HG03095 (cell line): ENCODE results near the gene BLCAP.

Source experiments
- ATAC-seq: cut with Tn5 transposase; IDR thresholded peaks from one replicate; pipeline ENCODE4 v1.9.1; 2021; ENCODE audit warnings: moderate library complexity; ENCODE audit not compliant: unreplicated experiment

Gene BLCAP

DNA sequence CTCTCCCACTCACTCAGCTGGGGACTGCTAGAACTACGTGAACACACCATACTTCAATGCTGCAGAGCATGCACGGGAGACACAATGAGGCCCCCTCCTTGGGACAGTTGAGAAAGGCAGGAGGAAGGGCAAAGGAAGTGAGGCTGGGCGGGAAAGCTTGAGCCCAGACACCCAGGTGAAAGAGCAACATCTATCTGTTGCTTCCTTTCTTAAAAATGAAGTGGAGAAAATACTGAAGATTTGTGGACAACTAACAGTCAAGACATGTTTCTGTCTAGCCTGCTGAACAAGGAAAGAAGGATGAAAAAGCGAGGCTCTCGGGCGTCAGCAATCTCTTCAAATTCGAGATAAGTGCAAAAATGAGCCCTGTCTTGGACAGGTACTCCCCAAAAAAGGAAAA is 9.6 kb downstream of the BLCAP start:
- no peak for ATAC-seq

DNA sequence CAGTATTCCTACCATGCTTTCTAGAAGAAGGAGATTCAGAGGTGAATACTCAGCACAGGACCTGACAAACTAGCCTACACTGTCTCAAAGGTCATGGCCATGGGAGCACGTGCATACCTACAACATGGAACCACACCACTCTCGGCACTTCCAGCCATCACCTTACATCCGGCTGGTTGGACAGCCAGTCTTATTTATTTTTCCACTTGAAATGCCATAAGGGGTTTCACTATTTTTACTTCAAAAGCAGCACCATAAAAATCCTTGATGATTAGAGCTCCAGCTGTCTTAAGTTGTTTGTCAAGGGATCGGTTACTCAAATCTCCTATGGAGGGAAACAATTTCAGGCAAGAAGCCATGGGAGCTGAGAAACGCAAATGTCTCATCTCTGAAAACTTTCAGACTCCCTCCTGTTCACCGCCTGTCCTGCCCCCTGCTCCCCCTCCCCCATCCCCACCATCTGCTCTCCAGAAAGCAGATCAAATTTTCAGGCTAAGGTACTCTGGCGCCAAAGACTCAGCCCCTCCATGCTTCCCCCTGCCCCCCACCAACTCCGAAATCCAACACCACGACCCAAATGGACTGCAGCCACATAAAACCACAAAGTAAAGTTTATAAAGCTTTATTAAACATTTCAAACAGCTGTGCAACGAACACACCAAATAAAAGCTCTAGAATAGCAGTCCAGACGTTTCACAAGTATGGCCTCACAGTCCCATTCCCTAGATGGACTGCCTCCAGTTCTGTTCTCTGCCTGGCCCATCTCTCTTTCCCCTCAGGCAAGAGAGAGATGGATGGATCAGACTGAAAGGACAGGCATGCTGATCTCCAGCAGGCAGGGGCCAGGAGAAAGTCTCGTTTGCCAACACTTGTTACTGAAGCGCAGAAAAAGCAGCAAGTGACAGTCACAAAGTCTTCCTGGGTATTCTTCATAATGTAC is 10.6 kb downstream of the BLCAP start:
- no peak for ATAC-seq

DNA sequence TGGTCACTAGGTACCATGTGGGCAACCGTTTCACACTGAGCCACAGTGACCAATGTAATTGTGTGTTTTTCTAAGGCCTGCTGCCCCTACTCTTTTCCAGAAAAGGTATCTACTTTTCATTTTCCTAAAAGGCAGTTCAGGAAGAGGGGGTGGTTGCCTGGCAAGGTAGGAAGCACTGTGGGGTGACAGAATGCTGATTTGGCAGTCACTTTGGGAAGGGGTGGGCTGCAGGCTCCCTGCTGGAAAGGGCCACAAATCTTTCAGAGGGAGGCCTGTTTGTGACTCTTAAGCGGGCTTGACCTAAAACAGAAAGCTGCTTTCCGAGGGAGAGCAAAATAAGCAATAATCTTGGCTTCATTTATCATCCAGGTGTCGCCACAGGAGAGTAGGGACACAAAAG is 11.8 kb downstream of the BLCAP start:
- ATAC-seq: no peak

DNA sequence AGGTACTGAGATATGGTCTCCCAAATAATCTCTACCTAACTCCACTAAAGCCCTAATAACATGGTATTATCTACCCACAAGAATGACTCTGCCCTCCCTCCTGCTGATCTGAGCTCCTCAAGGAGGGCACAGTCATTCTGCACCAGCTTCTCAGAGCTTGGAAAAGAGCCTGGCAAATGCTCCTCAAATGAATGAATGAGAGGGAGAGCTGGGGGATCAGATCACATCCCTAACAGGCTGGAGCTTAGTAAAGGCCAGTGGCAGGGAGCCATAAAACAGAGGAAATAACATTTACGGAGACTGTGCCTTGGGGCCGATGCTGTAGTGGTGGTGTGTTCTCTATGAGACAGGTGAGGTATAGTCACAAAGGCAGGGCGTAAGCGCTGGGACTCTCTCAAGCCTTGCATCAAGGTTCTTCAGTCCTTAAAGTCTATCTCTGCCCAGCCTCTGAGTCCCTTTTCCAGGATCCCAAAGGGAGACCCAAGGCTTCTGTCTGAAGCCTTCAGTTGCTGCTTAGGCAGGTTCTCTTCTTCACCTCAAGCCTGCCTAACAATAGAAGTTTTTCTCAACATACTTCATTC is 13.8 kb downstream of the BLCAP start:
- ATAC-seq: no peak

DNA sequence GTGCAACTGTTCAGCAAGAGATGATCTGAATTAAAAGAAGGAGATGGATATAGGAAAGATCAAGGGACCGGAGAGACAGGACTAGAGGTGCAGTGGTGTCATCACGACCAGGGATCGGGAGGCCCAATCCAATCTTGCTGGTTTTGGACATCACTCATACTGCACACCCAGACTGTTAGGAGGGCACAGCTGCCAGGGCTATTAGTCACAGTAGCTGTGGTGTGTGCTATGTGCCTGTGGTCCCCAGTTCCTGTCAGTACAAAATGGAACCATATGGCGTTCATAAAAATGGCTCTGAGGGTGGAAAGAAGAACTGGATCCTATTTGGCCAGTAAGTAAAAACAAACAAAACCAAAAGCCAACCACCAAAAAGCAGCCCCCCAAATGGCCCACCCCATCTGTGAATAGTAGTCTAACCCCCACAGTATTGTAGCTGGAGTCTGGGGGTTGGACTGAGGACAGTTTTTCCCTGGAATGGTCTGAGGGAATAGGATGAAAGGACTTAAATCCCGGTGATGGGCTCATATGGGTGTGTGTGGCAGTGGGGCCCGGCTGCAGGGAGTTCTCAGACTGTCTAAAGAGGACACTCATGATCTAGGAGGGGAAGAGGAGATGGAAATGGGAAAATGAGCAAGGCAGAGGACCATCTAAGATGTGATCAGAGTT is 15.9 kb downstream of the BLCAP start:
- ATAC-seq: no peak

DNA sequence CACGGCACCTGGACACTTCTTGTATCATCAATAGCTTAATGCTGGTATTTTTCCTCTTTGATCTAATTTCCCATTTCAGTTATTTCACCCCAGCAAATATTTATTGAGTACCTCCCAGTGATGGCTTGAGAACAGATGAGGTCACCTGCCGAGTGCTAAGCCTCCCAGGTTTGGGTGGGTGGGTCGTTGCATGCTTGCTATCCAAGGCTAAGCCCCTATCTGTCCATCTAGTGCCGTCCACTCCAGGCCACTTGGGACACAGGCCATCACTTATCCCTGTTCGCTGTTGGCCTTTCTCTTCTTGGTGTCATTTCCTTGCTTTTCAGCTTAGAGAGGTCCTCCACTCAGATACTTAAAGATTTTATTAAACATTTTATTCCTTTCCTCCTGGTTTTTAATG is 17.4 kb downstream of the BLCAP start:
- no peak for ATAC-seq

DNA sequence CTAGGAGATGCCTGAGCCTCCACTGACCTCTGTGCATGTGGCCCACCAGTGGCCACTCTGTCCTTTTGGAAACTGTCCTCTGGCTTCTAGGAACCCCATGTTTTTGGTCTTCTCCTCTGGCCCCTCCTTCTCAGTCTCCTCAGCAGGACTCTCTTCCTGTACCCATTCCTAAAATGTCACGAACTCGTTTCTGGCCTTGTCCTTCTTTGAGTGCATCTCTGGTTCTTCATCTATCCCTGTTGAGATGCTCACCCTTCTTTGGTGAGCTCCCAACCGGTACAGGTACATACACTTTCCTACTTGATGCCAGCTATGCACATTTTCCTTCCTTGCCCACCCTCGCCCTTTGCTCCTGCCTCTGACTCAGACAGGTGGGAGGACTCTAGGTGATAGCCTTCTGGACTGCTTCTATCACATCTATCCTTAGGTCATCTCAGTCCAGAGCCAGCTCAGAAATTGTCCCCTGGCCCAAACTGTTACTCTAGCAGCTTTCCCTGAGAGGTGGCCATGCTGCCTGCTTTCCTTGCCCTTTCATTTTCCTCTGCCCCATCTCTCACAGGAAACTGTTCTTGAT is 21.4 kb downstream of the BLCAP start:
- no peak for ATAC-seq

DNA sequence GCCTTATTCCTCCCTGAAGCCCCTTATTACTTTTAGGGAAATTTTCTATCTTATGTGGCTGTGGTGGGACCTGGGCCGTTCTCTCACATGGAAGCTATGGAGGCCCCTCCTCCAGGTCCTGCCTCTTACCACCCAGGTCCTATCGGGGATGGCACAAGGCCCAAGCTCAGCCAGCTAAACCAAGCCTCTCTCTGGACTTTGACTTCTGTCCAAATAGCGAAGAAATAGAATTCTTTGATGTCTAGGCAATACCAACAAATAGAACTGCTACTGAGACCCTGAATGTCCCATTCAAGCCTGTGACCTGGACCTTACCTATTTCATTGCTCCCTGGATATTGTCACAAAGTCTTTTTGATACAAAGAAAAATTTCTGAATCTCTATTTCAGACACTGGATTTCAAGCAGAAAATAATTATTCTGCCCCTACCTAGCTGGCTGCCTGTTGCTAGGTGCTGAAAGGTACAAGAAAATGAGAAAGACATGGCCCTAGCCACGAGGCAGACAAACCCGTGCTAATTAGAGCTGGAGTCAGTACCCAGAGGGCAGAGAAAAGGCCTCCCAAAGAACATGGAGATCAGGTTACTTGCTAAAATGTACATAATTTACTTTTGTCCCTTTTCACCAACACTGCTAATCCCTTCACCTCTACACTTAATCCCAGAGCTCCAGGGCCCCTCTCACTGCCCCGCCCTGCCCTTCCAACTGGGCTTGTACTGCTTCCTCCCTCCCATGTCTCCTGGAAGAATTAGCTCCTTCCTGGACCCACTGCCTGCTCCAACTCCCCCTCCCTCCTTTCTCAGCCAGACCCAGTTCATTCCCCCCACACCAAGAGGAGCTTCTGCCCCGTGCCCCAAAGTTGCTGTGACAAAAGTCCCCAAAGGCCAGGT is 22.2 kb downstream of the BLCAP start:
- no peak for ATAC-seq

DNA sequence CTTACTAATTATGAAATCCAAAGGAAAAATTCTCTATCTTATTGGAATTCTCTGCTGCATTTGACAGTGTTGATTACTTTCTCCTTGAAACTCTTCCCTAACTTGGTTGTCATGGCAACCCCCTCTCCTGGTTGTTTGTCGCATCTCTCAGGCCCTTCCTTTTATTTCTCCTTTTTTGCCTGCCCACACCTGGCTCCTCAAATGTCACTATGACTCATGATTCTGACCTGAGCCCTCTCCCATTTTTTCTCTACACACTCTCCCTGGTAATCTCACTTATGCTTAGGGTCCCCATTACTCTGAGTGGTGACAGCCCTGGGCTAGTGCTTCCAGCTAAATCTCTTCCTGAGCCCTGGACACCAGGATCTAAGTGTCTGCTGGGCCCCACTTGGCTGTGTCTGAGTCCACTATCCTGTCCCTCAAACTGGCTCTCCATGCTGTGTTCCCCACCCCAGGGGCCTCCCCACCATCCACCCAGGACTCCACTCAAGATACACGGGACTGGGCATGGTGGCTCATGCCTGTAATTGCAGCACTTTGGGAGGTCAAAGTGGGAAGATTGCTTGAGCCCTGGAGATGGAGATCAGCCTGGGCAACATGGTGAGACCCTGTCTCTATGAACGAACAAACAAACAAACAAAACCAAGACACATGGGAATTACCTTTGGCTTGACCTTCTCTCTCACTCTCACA is 23.1 kb downstream of the BLCAP start:
- ATAC-seq: no peak

DNA sequence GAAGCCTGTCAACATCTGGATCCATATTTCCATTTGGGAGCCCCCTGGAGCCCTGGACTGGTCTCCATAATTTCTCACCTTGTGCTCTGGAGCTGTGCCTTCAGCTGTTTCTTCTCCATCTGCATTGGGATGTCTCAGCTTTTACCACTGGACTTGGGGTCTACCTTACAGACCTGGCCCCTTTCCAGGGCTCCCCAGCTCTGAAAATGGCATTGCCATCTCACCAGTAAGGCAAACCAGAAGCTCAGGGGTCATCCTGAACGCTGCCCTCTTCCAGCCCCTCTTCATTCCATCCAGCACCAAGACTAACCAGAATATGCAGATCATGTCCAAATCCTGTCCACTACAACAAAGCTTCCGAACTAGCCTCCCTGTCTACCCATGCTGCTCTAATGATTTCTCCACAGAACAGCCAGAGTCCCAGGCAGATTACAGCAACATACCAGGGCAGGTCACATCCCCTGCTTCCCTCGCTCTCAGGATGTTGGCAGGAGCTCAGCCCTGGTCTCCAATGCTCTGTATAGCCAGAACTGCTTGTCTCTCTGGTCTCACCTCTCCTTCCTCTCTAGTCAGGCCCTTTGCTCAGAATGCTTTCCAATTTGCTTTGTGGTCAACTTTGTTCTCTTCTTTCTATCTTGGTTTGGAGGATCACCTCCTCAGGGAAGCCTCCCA is 24.3 kb downstream of the BLCAP start:
- no peak for ATAC-seq

DNA sequence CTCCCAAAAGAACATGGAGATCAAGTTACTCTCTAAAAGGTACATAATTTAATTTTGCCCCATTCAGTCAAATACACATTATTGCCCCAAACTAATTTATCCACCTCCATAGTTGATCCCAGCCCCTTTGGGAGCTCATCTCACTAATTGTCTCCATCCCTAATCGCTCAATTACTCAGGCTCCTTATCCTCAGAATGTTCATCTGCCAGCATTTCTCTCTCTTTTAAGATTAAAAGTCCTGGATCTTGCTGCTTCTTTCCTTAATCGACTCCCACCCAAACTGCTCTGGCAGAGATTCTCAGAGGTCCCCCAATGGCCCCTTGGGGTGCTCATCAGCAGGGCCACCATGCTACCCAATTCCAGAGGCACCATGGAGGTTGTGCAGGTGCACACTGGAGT is 25.0 kb downstream of the BLCAP start:
- ATAC-seq: no peak

DNA sequence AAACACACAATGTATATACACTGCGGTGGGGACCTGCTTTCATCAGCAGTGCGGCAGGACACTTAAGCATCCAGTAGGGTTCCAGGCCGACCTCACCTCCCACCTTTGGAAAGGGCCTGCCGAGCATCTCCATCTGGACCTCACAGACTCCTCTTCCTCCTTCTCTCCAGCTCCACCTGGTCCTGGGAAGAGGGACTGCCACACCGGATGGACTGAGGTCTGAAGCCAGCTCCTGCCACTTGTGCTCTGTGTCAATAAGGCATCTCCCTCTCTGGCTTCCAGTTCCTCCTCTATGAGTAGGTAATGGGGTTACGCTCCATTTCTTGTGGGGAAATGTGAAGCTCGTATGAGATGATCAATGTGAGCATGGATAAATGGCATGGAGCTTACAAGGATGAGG is 25.7 kb downstream of the BLCAP start:
- no peak for ATAC-seq

DNA sequence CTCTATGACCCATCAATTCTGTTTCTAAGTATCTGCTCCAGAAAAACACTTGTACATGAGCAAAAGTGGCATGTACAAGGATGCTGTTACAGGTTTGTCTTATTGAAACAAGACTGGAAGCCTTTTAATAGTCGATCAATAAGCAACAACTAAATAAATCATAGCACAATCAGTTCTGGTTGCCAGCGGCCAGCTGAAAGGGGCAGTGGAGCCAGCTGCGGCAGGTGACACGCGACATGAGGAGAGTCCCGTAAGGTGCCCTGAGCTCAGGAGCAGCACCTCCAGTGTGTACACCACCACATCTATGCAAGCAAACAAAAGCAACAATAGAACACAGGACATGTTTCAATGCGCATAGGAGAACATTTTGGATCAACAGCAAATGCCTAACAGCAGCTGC is 27.4 kb downstream of the BLCAP start:
- ATAC-seq: no peak

DNA sequence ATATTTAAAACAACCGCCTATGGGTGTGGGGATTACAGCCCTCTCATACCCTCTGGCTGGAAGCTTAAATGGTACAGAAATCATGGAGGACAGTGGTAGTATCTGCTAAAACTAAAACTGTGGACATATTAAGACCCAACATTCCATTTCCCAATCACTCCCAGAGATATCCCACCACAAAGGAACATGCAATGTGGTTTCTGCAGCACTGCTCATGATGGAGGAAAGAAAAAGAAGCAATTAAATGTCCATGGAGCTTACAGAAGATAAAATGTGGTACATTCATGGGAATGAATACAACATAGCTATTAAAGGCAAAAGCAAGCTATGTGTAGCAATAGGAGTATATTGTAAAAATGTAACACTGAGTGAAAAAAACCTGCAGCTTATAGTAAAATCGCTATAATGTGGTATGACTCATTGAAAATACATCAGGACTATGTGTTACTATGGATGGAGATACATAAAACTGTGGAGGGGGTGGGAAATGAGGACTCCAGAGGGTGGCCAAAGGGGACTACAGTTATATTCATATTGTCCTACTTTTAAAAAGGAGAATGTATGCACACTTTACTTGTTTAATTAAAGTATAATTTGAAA is 29.5 kb downstream of the BLCAP start:
- ATAC-seq: no peak

DNA sequence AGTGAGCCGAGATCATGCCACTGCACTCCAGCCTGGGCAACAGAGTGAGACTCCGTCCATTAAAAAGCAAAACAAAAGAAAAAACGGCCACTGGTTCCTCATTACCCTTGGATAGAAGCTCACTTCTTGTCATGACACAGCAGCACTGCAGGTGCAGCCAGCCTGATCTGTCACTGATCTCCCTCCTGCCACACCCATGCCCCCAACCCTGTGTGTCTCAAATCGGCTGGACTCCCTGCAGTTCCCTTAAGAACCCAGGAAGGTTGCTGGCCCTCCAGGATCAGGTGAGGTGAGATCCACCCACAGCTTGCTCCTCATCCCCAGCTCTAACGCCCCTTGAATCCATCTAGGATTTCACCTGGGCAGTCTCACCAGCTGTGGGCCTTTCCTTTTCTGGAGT is 32.9 kb downstream of the BLCAP start:
- no peak for ATAC-seq

DNA sequence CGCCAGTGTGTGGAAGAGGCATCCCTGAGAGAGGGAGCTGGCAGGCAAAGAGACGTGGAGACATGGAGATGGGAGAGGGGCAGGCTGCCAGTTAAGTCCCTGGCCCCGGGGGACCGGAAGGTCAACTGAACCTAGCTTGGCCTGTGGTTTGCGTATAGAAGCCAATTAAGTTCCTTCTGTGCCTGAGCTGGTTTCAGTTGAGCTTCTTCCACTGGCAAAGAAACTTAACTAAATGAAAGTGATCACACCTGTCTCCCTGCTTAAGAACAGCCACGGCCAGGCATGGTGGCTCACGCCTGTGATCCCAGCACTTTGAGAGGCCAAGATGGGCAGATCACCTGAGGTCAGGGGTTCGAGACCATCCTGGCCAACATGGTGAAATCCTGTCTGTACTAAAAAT is 33.4 kb downstream of the BLCAP start:
- no peak for ATAC-seq

DNA sequence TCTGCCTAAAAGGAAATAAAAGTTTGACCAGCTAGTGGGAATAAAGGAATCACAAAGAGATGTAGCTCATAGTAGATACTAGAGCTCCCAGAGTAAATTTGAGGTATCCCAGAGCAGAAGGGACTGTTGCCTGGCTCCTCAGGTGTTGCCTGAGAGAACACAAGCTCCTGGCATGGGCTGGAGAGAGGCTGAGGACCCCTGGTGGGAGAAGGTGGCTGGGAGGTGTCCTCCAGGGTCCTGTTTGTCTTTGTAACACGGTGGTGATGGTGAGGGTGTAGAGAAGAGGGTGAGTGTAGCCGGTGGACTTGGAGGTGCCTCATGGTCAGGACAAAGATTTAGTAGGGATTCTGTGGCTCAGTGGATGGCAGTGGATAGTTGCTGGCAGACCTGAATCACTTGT is 34.7 kb downstream of the BLCAP start:
- ATAC-seq: no peak

DNA sequence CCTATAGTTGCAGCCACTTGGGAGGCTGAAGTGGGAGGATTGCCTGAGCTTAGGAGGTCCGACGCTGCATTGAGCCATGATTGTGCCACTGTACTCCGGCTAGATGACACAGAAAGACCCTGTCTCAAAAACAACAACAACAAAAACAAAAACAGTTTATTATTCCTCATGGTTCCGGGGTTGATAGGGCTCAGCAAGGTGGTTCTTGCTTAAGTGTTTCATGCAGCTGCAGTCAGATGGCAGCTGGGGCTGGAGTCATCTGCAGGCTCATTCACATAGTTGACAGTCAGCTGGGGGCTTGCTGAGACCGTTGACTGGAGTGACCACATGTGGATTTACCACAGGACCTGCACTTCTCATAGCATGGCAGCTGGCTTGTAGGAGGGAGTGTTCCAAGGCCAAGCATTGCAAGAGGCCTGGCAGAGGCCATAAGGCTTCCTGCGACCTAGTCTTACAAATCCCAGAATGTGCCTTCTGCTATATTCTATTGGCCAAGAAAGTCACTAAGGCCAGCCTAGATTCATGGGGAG is 35.5 kb downstream of the BLCAP start:
- ATAC-seq: no peak
